HepG2 (cell line): ENCODE results near the gene THRB. TPM values are rescaled to one million over a fixed set of nuclear protein-coding genes. Genes with fewer than 3 reads are reported as not detected.

Source experiments
- ATAC-seq: fragments of 200-7000 bp; cut with Tn5 transposase; 3 replicates; pipeline ENCODE4 v1.9.1; 2020; ENCODE audit warnings: mild to moderate bottlenecking, moderate library complexity
- BruUV-seq: library from RNA; stranded (reverse); fragments of 400-500 nt; replicated peaks from 2 replicates; lab custom pipeline; 2021; lab: Mats Ljungman, UMichigan
- CTCF ChIA-PET: fragments of 300-600 bp; formaldehyde crosslinking; extraction: SDS; loops from one replicate; lab custom pipeline; 2021; ENCODE audit warnings: low total read pairs, inconsistent platforms, low intra/inter-chr PET ratio; lab: Yijun Ruan, JAX
- POLR2A ChIA-PET: fragments of 350-600 bp; sonication (Branson Sonifier 250); formaldehyde crosslinking; loops from one replicate; lab custom pipeline; 2020; ENCODE audit warnings: antibody characterized with exemption, inconsistent platforms; lab: Yijun Ruan, JAX
- DNase-seq: peaks from one replicate; pipeline ENCODE4 v3.0.0-alpha.2; 2015; ENCODE audit warnings: low spot score
- FAIRE-seq: peaks from 3 replicates; lab custom pipeline; 2011; peaks lifted over from hg19 to GRCh38; lab: Jason Lieb, UNC
- H2AFZ ChIP-seq: one replicate; pipeline ENCODE4 v1.6.1; 2011; ENCODE audit warnings: low read length, inconsistent platforms
- H3K27ac ChIP-seq: fragments of 300-600 bp; 3 replicates; pipeline ENCODE4 v1.8.0; 2011; ENCODE audit warnings: mixed run types, mild to moderate bottlenecking, mixed read lengths, low read length, inconsistent platforms; ENCODE audit not compliant: insufficient read depth; ENCODE audit errors: extremely low read length
- H3K27me3 ChIP-seq, 2 experiments: fragments of 200-600 bp in 1 of 2; 2 replicates in 1 of 2; 3 replicates in 1 of 2; pipeline versions ENCODE4 v1.6.0 to v1.8.0; 2011; ENCODE audit warnings: low read length in 2 of 2, mild to moderate bottlenecking in 2 of 2, moderate library complexity in 2 of 2, inconsistent platforms in 1 of 2; ENCODE audit not compliant: insufficient read depth in 2 of 2, control insufficient read depth in 1 of 2
- H3K36me3 ChIP-seq, 2 experiments: fragments of 200-600 bp in 1 of 2; replicated peaks in 1 of 2; 2 replicates in 1 of 2; 3 replicates in 1 of 2; pipeline versions ENCODE4 v1.5.1 to v1.8.0; 2011; ENCODE audit warnings: low read length in 2 of 2, inconsistent platforms in 1 of 2; ENCODE audit not compliant: insufficient read depth in 2 of 2, control insufficient read depth in 1 of 2
- H3K4me1 ChIP-seq: 2 replicates; pipeline ENCODE4 v1.5.1; 2012; ENCODE audit warnings: low read length, inconsistent platforms; ENCODE audit not compliant: insufficient read depth
- H3K4me2 ChIP-seq: 2 replicates; pipeline ENCODE4 v1.6.0; 2011; ENCODE audit warnings: low read depth, low read length, inconsistent platforms
- H3K4me3 ChIP-seq, 3 experiments: fragments of 200-600 bp in 1 of 3; sonication (generic), shearing (Covaris generic) in 1 of 3; replicated peaks in 1 of 3; 2 replicates each; pipeline ENCODE4 v1.5.1; 2011 to 2016; ENCODE audit warnings: low read length in 3 of 3, inconsistent platforms in 2 of 3, low read depth in 2 of 3, mild to moderate bottlenecking in 2 of 3, control low read depth in 1 of 3, mixed read lengths in 1 of 3; ENCODE audit not compliant: insufficient read depth in 1 of 3
- H3K79me2 ChIP-seq: one replicate; pipeline ENCODE4 v1.6.1; 2011; ENCODE audit warnings: low read length, inconsistent platforms; ENCODE audit not compliant: insufficient read depth
- H3K9ac ChIP-seq: 2 replicates; pipeline ENCODE4 v1.6.0; 2011; ENCODE audit warnings: mild to moderate bottlenecking, low read depth, low read length, inconsistent platforms; ENCODE audit not compliant: insufficient read depth
- H3K9me3 ChIP-seq: 2 replicates; pipeline ENCODE4 v1.5.1; 2012; ENCODE audit warnings: mild to moderate bottlenecking, low read length
- H4K20me1 ChIP-seq: 2 replicates; pipeline ENCODE4 v1.6.0; 2011; ENCODE audit warnings: inconsistent platforms, mild to moderate bottlenecking, low read length, moderate library complexity; ENCODE audit not compliant: insufficient read depth
- CREB3 ChIP-seq: sonication (generic); formaldehyde crosslinking; IDR thresholded peaks from 2 replicates; pipeline ENCODE4 v1.5.0; 2020; ENCODE audit warnings: missing genetic modification reagents
- FOXP4 ChIP-seq: sonication (generic); formaldehyde crosslinking; IDR thresholded peaks from 2 replicates; pipeline ENCODE4 v1.4.0; 2020; ENCODE audit warnings: missing genetic modification reagents
- GMEB2 ChIP-seq: IDR thresholded peaks from 2 replicates; pipeline ENCODE4 v1.6.1; 2016; ENCODE audit warnings: missing biosample characterization, missing genetic modification reagents, low read depth
- HOXA3 ChIP-seq: sonication (generic); formaldehyde crosslinking; IDR thresholded peaks from 2 replicates; pipeline ENCODE4 v1.5.0; 2020; ENCODE audit warnings: missing genetic modification reagents
- KDM5A ChIP-seq: fragments of 200-600 bp; sonication (generic); IDR thresholded peaks from 2 replicates; pipeline ENCODE4 v1.7.0; 2018; ENCODE audit warnings: antibody characterized with exemption, mild to moderate bottlenecking, low read length, borderline replicate concordance
- NR2C2 ChIP-seq: sonication (generic); formaldehyde crosslinking; IDR thresholded peaks from 2 replicates; pipeline ENCODE4 v1.4.0; 2020; ENCODE audit warnings: missing genetic modification reagents, mild to moderate bottlenecking, moderate library complexity, borderline replicate concordance
- XBP1 ChIP-seq: sonication (generic); formaldehyde crosslinking; IDR thresholded peaks from 2 replicates; pipeline ENCODE4 v1.5.0; 2020; ENCODE audit warnings: missing genetic modification reagents
- ZBTB1 ChIP-seq: sonication (generic); formaldehyde crosslinking; IDR thresholded peaks from 2 replicates; pipeline ENCODE4 v1.4.0; 2020; ENCODE audit warnings: missing genetic modification reagents, borderline replicate concordance
- ZBTB38 ChIP-seq: sonication (generic); formaldehyde crosslinking; IDR thresholded peaks from 2 replicates; pipeline ENCODE4 v1.5.1; 2020; ENCODE audit warnings: mild to moderate bottlenecking, missing genetic modification reagents
- ZNF263 ChIP-seq: sonication (generic); formaldehyde crosslinking; IDR thresholded peaks from 2 replicates; pipeline ENCODE4 v1.4.0; 2020; ENCODE audit warnings: missing genetic modification reagents
- ZNF558 ChIP-seq: sonication (generic); formaldehyde crosslinking; IDR thresholded peaks from 2 replicates; pipeline ENCODE4 v1.9.0; 2022; ENCODE audit warnings: mild to moderate bottlenecking, missing genetic modification reagents, borderline replicate concordance
- ZNF672 ChIP-seq: sonication (generic); formaldehyde crosslinking; IDR thresholded peaks from 2 replicates; pipeline ENCODE4 v1.8.1; 2022; ENCODE audit warnings: missing genetic modification reagents
- in situ Hi-C: cut with HindIII; loops from 2 replicates; pipeline ENCODE4 v1.10.0; 2017; ENCODE audit warnings: low pct_unique_long_range_greater_than_20kb; ENCODE audit not compliant: extremely low pct_ligation_motif_present
- intact Hi-C: fragments of 100-400 bp; cut with micrococcal nuclease; formaldehyde crosslinking; loops from one replicate; pipeline ENCODE4 v1.10.0; 2022; ENCODE audit not compliant: unreplicated experiment
- polyA plus RNA-seq, 8 experiments: library from polyadenylated mRNA; depleted of rRNA in 3 of 8; stranded (reverse) in 7 of 8; unstranded in 1 of 8; fragments of >200 nt; fragmentation: Illumina TruSeq in 4 of 8; extraction: Trizol in 4 of 8; gene quantifications; 2 replicates each; pipeline versions ENCODE4 v1.2.1 to v1.2.3, GENCODE V29; 2011 to 2016; ENCODE audit warnings: low read depth in 4 of 8, missing spikeins in 1 of 8, mixed read lengths in 1 of 8; ENCODE audit not compliant: insufficient read depth in 1 of 8
- total RNA-seq, 5 experiments: library from RNA; depleted of rRNA; stranded (reverse); fragments of >200 nt; fragmentation: Illumina TruSeq; extraction: Trizol; gene quantifications; 2 replicates each; pipeline ENCODE4 v1.2.3, GENCODE V29; 2016; ENCODE audit warnings: low read depth in 1 of 5

THRB gene
- total and polyA plus RNA-seq, 2 of the 13 experiments (the other 11 are each of a cell fraction or from before 2014, with no cell fraction given): 4.7 to 22.7 TPM

- Histone ChIP-seq H4K20me1 (no peaks in the 10 kb centered on the region), H3K27me3 (no peaks in the 10 kb centered on the region), H2AFZ (no peak overlapping the region), H3K9me3 (no peaks in the 10 kb centered on the region), H3K4me1 (no peaks in the 10 kb centered on the region), H3K4me3 (no peak overlapping the region), H3K79me2 (no peaks in the 10 kb centered on the region), H3K36me3 (no peaks in the 10 kb centered on the region; a peak in 1 of 5 replicates), H3K4me2 (no peak overlapping the region), H3K9ac (no peak overlapping the region), H3K27ac (no peak overlapping the region)
- ATAC-seq (no peak), FAIRE-seq (no peak), DNase-seq (no peak)
- ChIA-PET POLR2A (no interaction called here), CTCF (no interaction called here)
- in situ Hi-C loops: no loop called here
- no TSS peak for BruUV-seq
- intact Hi-C loops: no loop called here
- no peak for TF ChIP-seq NR2C2
- no peak for TF ChIP-seq ZBTB38
- no peak for TF ChIP-seq ZNF558 (CRISPR knock-in tag)
- no peak for TF ChIP-seq XBP1 (CRISPR knock-in tag)
- no peak for TF ChIP-seq ZNF672 (CRISPR knock-in tag)
- TF ChIP-seq FOXP4 (CRISPR knock-in tag): no peak
- TF ChIP-seq ZBTB1: no peak
- TF ChIP-seq GMEB2 (CRISPR knock-in tag): no peak
- TF ChIP-seq ZNF263 (CRISPR knock-in tag): no peak
- TF ChIP-seq HOXA3: no peak
- TF ChIP-seq KDM5A: no peak
- TF ChIP-seq CREB3: no peak
These were observed 339.4 kb downstream of the THRB start for GRCh38 chr3:24155276-24155675.
